MM.1S (cell line): ENCODE results near the gene SERPINC1.
"Not testable (repeated sequence)": the region's sequence is repeated elsewhere in the genome, so short reads cannot be mapped to it uniquely, and the experiment has no call there.

Experiments
- DNase-seq: peaks from one replicate; pipeline ENCODE4 v3.0.0-alpha.2; 2015
- H2AFZ ChIP-seq: fragments of 300-600 bp; sonication (generic); 2 replicates; pipeline ENCODE4 v1.6.0; 2016; ENCODE audit warnings: antibody characterized with exemption, low read length
- H3F3A ChIP-seq: fragments of 300-600 bp; sonication (generic); 2 replicates; pipeline ENCODE4 v1.6.1; 2016; ENCODE audit warnings: mild to moderate bottlenecking, antibody characterized with exemption, low read length, moderate library complexity, mixed read lengths; ENCODE audit not compliant: insufficient read depth
- H3K27ac ChIP-seq: fragments of 300-600 bp; sonication (generic); 2 replicates; pipeline ENCODE4 v1.5.1; 2016; ENCODE audit warnings: mild to moderate bottlenecking, low read length
- H3K27me3 ChIP-seq: fragments of 300-600 bp; sonication (generic); replicated peaks from 2 replicates; pipeline ENCODE4 v1.6.0; 2016; ENCODE audit warnings: low read length; ENCODE audit not compliant: insufficient read depth
- H3K36me3 ChIP-seq: fragments of 300-600 bp; sonication (generic); replicated peaks from 2 replicates; pipeline ENCODE4 v1.6.1; 2016; ENCODE audit warnings: mild to moderate bottlenecking, low read length, mixed read lengths; ENCODE audit not compliant: insufficient read depth
- H3K4me1 ChIP-seq: fragments of 300-600 bp; sonication (generic); 2 replicates; pipeline ENCODE4 v1.6.1; 2016; ENCODE audit warnings: low read length, mixed read lengths
- H3K4me2 ChIP-seq: fragments of 300-600 bp; sonication (generic); 2 replicates; pipeline ENCODE4 v1.6.0; 2016; ENCODE audit warnings: low read depth, low read length
- H3K4me3 ChIP-seq: fragments of 300-600 bp; sonication (generic); 2 replicates; pipeline ENCODE4 v1.5.1; 2016; ENCODE audit warnings: low read length, mixed read lengths
- H3K79me2 ChIP-seq: fragments of 300-600 bp; sonication (generic); 2 replicates; pipeline ENCODE4 v1.6.1; 2016; ENCODE audit warnings: mixed run types, low read length, mixed read lengths
- H3K9ac ChIP-seq: fragments of 300-600 bp; sonication (generic); 2 replicates; pipeline ENCODE4 v1.6.1; 2016; ENCODE audit warnings: low read length, mixed read lengths
- H3K9me2 ChIP-seq: fragments of 300-600 bp; sonication (generic); replicated peaks from 2 replicates; pipeline ENCODE4 v1.6.1; 2016; ENCODE audit warnings: mild to moderate bottlenecking, low read length, mixed read lengths; ENCODE audit not compliant: insufficient read depth
- H3K9me3 ChIP-seq: fragments of 300-600 bp; sonication (generic); replicated peaks from 2 replicates; pipeline ENCODE4 v1.6.1; 2016; ENCODE audit warnings: mild to moderate bottlenecking, low read length, mixed read lengths; ENCODE audit not compliant: insufficient read depth
- H4K20me1 ChIP-seq: fragments of 300-600 bp; sonication (generic); 2 replicates; pipeline ENCODE4 v1.6.1; 2016; ENCODE audit warnings: mild to moderate bottlenecking, low read length, moderate library complexity, mixed read lengths; ENCODE audit not compliant: insufficient read depth
- CTCF ChIP-seq: fragments of 300-600 bp; sonication (generic); IDR thresholded peaks from 2 replicates; pipeline ENCODE4 v1.5.1; 2016; ENCODE audit warnings: antibody characterized with exemption, low read length, mixed read lengths
- EZH2 ChIP-seq: fragments of 300-600 bp; sonication (generic); optimal IDR thresholded peaks from 2 replicates; pipeline ENCODE3; 2017; ENCODE audit warnings: low read depth, mild to moderate bottlenecking, antibody characterized with exemption, low read length, mixed read lengths
- EZH2phosphoT487 ChIP-seq: fragments of 300-600 bp; sonication (generic); IDR thresholded peaks from 2 replicates; pipeline ENCODE4 v1.6.1; 2018; ENCODE audit warnings: antibody characterized with exemption, low read length

Gene SERPINC1

GRCh38 chr1:173863224-173864161 lies 53.6 kb downstream of the SERPINC1 start:
- no peaks in the 10 kb centered on the region for H3K9me2 ChIP-seq
- no peak overlapping the region for H2AFZ ChIP-seq
- H3K4me2 ChIP-seq: peak overlapping the region; percentile 77; the same call in 1 of the 2 replicates
- peaks cover 77% of the 10 kb centered on the region for H3F3A ChIP-seq
- H3K27ac ChIP-seq: peak overlapping the region; percentile 26; the same call in 1 of the 2 replicates
- peaks cover 31% of the 10 kb centered on the region for H3K36me3 ChIP-seq
- peaks cover 35% of the 10 kb centered on the region for H3K4me1 ChIP-seq
- no peaks in the 10 kb centered on the region for H3K9me3 ChIP-seq
- no peak overlapping the region for H3K9ac ChIP-seq
- peaks cover 44% of the 10 kb centered on the region for H4K20me1 ChIP-seq
- H3K27me3 ChIP-seq: no peaks in the 10 kb centered on the region
- H3K79me2 ChIP-seq: peaks cover 38% of the 10 kb centered on the region
- no peak for DNase-seq
- no peak for TF ChIP-seq CTCF
- TF ChIP-seq EZH2: no peak
- no peak for TF ChIP-seq EZH2phosphoT487
- no peak overlapping the region for H3K4me3 ChIP-seq

- Histone ChIP-seq H3K4me2 (no peak overlapping the region), H3K4me3 (no peak overlapping the region), H3K27ac (peak overlapping the region; percentile 26; the same call in 1 of the 2 replicates), H3K9me3 (no peaks in the 10 kb centered on the region), H3F3A (peaks cover 77% of the 10 kb centered on the region), H3K36me3 (peaks cover 31% of the 10 kb centered on the region), H4K20me1 (peaks cover 44% of the 10 kb centered on the region), H2AFZ (no peak overlapping the region), H3K27me3 (no peaks in the 10 kb centered on the region), H3K79me2 (peaks cover 37% of the 10 kb centered on the region), H3K9me2 (no peaks in the 10 kb centered on the region), H3K4me1 (peaks cover 35% of the 10 kb centered on the region), H3K9ac (no peak overlapping the region)
- peak; percentile 49 for DNase-seq
- TF ChIP-seq EZH2phosphoT487 (no peak), CTCF (no peak), EZH2 (no peak)
These were observed 54.3 kb downstream of the SERPINC1 start for GRCh38 chr1:173862769-173863223.

GRCh38 chr1:173862146-173862768 lies 54.9 kb downstream of the SERPINC1 start:
- H2AFZ ChIP-seq, H3K4me2 ChIP-seq, H3K9me3 ChIP-seq, DNase-seq, H3K4me3 ChIP-seq, H3K9ac ChIP-seq, H3K9me2 ChIP-seq, H3K27me3 ChIP-seq: not testable (repeated sequence)
- H3F3A ChIP-seq: peaks cover 72% of the 10 kb centered on the region
- H4K20me1 ChIP-seq: peaks cover 44% of the 10 kb centered on the region
- peaks cover 31% of the 10 kb centered on the region for H3K36me3 ChIP-seq
- H3K4me1 ChIP-seq: peaks cover 35% of the 10 kb centered on the region
- peaks cover 32% of the 10 kb centered on the region for H3K79me2 ChIP-seq
- H3K27ac ChIP-seq: peak overlapping the region; percentile 26; the same call in 1 of the 2 replicates
